ENCODE results near the gene CSNK1G1.

Gene CSNK1G1

DNA sequence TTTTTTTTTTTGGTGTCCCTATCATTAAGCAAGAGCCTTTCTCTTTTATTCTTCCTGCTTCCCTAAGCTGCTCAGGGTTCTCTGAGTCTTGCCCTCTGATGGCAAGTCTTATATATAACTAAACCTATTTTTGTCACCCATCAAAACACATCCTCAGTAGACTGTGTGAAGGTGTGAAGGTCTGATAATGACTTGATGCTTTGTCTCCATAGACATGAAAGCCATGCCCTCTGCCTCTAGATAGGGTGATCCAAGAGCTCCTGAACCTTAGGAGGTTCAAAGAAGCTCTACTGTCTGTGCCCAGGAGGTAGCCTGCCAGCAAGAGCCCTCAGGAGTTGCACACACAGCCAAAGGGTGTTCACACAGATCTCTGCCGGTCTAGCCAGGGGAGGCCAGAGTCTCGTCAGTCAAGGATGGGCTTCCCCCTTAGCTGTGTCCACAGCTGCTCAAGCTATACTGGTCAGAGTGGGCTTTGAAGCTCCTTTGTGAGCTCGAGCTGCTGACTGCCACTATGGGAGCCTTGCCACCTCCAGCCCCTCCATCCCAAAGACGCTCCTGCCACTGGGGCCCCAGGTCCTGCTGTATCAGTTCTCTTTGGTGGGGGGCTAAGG, 217.5 kb downstream of the CSNK1G1 start:
- Histone ChIP-seq H3K4me1 (ENCODE audit: control insufficient read depth in 1 of 2, insufficient read depth in 2 of 2, low read length in 2 of 2) (no peaks in the 10 kb centered on the region), H3K36me3 (ENCODE audit: control insufficient read depth in 1 of 2, insufficient read depth in 2 of 2, low read length in 2 of 2) (peaks cover 52 to 75% of the 10 kb centered on the region in 2 donors), H3K9me3 (ENCODE audit: control insufficient read depth in 1 of 2, low read length in 2 of 2) (no peaks in the 10 kb centered on the region), H3K27me3 (ENCODE audit: control insufficient read depth in 1 of 2, insufficient read depth in 2 of 2, low read length in 2 of 2) (no peaks in the 10 kb centered on the region), H3K9ac (ENCODE audit: low read depth in 1 of 2, low read length in 2 of 2) (no peak overlapping the region), H3K4me3 (ENCODE audit: low read depth in 1 of 2, low read length in 2 of 2) (no peak overlapping the region), H3K27ac (ENCODE audit: low read depth, low read length) (no peak overlapping the region)

DNA sequence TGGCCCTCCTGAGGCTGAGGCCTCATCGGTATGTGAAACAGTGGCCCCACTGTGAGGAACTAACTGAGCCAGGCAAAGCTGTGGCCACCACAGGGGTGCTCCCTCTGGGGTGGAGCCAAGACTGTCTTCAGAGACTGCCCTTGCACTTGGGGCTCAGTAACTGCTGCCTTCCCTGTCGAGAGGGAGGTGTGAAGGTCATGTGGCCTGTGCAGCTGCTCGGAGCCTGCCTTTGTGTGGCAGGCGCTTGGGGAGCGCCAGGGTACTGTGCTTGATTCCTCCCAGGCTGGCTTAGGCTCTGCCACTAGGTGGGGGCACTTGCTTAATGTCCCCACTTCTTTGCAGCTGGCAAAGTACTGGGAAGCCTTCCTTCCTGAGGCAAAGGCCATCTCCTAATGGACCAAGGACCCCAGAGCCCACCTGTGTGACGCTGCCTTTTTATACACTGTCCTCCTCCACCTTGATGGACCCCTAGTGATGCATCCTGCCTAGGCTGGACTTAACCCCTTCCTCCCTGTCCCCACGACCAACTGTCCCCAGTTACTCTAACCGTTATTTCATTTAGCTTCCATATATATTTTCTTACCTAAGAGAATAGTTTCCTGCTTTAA, 218.6 kb downstream of the CSNK1G1 start:
- H3K27me3 ChIP-seq (ENCODE audit: control insufficient read depth in 1 of 2, insufficient read depth in 2 of 2, low read length in 2 of 2) = no peaks in the 10 kb centered on the region
- H3K36me3 ChIP-seq (ENCODE audit: control insufficient read depth in 1 of 2, insufficient read depth in 2 of 2, low read length in 2 of 2) = peaks cover 51 to 74% of the 10 kb centered on the region in 2 donors
- no peak overlapping the region for H3K27ac ChIP-seq (ENCODE audit: low read depth, low read length)
- H3K4me3 ChIP-seq (ENCODE audit: low read depth in 1 of 2, low read length in 2 of 2) = no peak overlapping the region
- H3K9ac ChIP-seq (ENCODE audit: low read depth in 1 of 2, low read length in 2 of 2) = no peak overlapping the region
- no peaks in the 10 kb centered on the region for H3K9me3 ChIP-seq (ENCODE audit: control insufficient read depth in 1 of 2, low read length in 2 of 2)
- no peaks in the 10 kb centered on the region for H3K4me1 ChIP-seq (ENCODE audit: control insufficient read depth in 1 of 2, insufficient read depth in 2 of 2, low read length in 2 of 2)

DNA sequence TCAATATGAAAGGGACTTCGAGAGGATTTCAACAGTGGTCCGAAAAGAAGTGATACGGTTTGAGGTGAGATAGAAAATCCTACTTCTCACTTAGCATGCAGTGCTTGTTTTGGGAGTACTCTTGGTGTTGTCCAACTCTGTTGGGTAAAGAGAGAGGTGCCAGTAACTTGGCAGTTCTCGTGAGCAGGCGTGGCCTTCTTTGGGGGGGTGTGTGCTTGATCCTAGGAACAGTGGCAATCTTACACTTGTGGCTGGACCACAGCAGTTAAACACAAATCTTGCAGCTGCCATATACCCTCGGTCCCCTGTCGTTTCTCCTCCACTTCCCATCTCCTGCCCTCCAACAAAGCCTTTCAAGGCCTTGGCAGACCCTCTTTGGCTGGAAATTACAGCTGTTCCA, 219.6 kb downstream of the CSNK1G1 start:
- peaks cover 57 to 75% of the 10 kb centered on the region in 2 donors for H3K36me3 ChIP-seq (ENCODE audit: control insufficient read depth in 1 of 2, insufficient read depth in 2 of 2, low read length in 2 of 2)
- no peak overlapping the region for H3K27ac ChIP-seq (ENCODE audit: low read depth, low read length)
- no peaks in the 10 kb centered on the region for H3K9me3 ChIP-seq (ENCODE audit: control insufficient read depth in 1 of 2, low read length in 2 of 2)
- no peaks in the 10 kb centered on the region for H3K27me3 ChIP-seq (ENCODE audit: control insufficient read depth in 1 of 2, insufficient read depth in 2 of 2, low read length in 2 of 2)
- no peaks in the 10 kb centered on the region for H3K4me1 ChIP-seq (ENCODE audit: control insufficient read depth in 1 of 2, insufficient read depth in 2 of 2, low read length in 2 of 2)
- no peak overlapping the region for H3K9ac ChIP-seq (ENCODE audit: low read depth in 1 of 2, low read length in 2 of 2)
- H3K4me3 ChIP-seq (ENCODE audit: low read depth in 1 of 2, low read length in 2 of 2) = no peak overlapping the region

DNA sequence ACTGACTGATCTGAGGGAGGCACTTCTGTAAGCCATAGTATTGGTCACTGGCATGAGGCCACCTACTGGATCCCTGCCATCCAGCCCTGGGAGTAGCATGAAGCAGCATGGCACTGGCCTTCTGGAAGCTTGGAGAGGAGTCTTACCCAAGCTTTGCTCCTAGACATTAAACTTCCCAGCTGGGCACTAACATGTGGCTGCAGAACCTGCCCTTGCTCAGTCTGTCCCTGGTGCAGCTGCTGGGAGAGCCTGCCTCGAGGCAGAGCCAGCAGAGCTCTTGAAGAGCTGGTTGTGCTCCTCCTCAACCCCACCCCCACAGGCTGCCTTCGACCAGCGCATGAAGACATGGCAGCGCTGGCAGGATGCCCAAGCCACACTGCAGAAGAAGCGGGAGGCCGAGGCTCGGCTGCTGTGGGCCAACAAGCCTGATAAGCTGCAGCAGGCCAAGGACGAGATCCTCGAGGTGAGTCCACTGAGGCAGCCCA, 221.6 kb downstream of the CSNK1G1 start:
- H3K4me1 ChIP-seq (ENCODE audit: control insufficient read depth in 1 of 2, insufficient read depth in 2 of 2, low read length in 2 of 2) = no peaks in the 10 kb centered on the region
- H3K36me3 ChIP-seq (ENCODE audit: control insufficient read depth in 1 of 2, insufficient read depth in 2 of 2, low read length in 2 of 2) = peaks cover 69 to 88% of the 10 kb centered on the region in 2 donors
- no peak overlapping the region for H3K27ac ChIP-seq (ENCODE audit: low read depth, low read length)
- H3K27me3 ChIP-seq (ENCODE audit: control insufficient read depth in 1 of 2, insufficient read depth in 2 of 2, low read length in 2 of 2) = no peaks in the 10 kb centered on the region
- no peaks in the 10 kb centered on the region for H3K9me3 ChIP-seq (ENCODE audit: control insufficient read depth in 1 of 2, low read length in 2 of 2)
- H3K9ac ChIP-seq (ENCODE audit: low read depth in 1 of 2, low read length in 2 of 2) = no peak overlapping the region
- no peak overlapping the region for H3K4me3 ChIP-seq (ENCODE audit: low read depth in 1 of 2, low read length in 2 of 2)

DNA sequence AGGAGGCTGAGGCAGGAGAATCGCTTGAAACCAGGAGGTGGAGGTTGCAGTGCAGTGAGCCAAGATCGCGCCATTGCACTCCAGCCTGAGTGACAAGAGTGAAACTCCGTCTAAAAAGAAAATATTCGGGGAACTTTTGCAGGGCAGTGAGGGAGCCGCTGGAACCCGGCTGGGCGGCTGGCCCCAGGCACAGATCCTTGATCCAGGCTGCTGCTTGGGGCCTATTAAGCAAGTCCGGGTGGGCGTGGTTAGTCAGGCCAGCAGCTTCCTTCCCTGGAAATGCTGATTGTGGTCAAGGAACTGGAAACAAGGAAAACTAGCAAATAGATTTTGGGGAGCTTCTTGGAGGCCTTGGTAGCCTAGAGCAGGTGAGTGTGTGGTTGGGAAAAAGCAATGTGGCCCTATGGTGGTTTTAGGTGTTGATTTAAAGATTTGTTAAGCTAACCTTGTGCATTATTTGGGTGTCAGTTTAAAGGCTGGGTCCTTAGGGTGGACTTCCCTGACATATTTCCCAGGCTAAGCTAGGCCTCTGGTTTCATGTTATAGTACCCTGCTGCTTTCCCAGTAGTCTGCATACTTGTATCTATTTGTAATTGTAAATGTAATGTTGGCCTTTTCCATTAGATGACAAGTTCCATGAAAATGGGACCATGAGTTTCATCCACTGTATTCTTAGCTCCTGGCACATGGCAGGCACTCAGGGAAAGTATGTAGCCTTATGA, 222.2 kb downstream of the CSNK1G1 start:
- Histone ChIP-seq H3K4me3 (ENCODE audit: low read depth in 1 of 2, low read length in 2 of 2) (no peak overlapping the region), H3K36me3 (ENCODE audit: control insufficient read depth in 1 of 2, insufficient read depth in 2 of 2, low read length in 2 of 2) (peaks cover 72 to 90% of the 10 kb centered on the region in 2 donors), H3K9ac (ENCODE audit: low read depth in 1 of 2, low read length in 2 of 2) (no peak overlapping the region), H3K4me1 (ENCODE audit: control insufficient read depth in 1 of 2, insufficient read depth in 2 of 2, low read length in 2 of 2) (no peaks in the 10 kb centered on the region), H3K9me3 (ENCODE audit: control insufficient read depth in 1 of 2, low read length in 2 of 2) (no peaks in the 10 kb centered on the region), H3K27me3 (ENCODE audit: control insufficient read depth in 1 of 2, insufficient read depth in 2 of 2, low read length in 2 of 2) (no peaks in the 10 kb centered on the region), H3K27ac (ENCODE audit: low read depth, low read length) (no peak overlapping the region)

GRCh38 chr15:64132217-64132616, 223.8 kb downstream of the CSNK1G1 start:
- Histone ChIP-seq H3K27me3 (ENCODE audit: control insufficient read depth in 1 of 2, insufficient read depth in 2 of 2, low read length in 2 of 2) (no peaks in the 10 kb centered on the region), H3K9me3 (ENCODE audit: control insufficient read depth in 1 of 2, low read length in 2 of 2) (no peaks in the 10 kb centered on the region), H3K27ac (ENCODE audit: low read depth, low read length) (no peak overlapping the region), H3K4me1 (ENCODE audit: control insufficient read depth in 1 of 2, insufficient read depth in 2 of 2, low read length in 2 of 2) (no peaks in the 10 kb centered on the region), H3K9ac (ENCODE audit: low read depth in 1 of 2, low read length in 2 of 2) (no peak overlapping the region), H3K4me3 (ENCODE audit: low read depth in 1 of 2, low read length in 2 of 2) (no peak overlapping the region), H3K36me3 (ENCODE audit: control insufficient read depth in 1 of 2, insufficient read depth in 2 of 2, low read length in 2 of 2) (peaks cover 75 to 90% of the 10 kb centered on the region in 2 donors)

- no peak overlapping the region for H3K4me3 ChIP-seq (ENCODE audit: low read depth in 1 of 2, low read length in 2 of 2)
- no peak overlapping the region for H3K9ac ChIP-seq (ENCODE audit: low read depth in 1 of 2, low read length in 2 of 2)
- H3K4me1 ChIP-seq (ENCODE audit: control insufficient read depth in 1 of 2, insufficient read depth in 2 of 2, low read length in 2 of 2) = no peaks in the 10 kb centered on the region
- peaks cover 71 to 89% of the 10 kb centered on the region in 2 donors for H3K36me3 ChIP-seq (ENCODE audit: control insufficient read depth in 1 of 2, insufficient read depth in 2 of 2, low read length in 2 of 2)
- no peak overlapping the region for H3K27ac ChIP-seq (ENCODE audit: low read depth, low read length)
- H3K27me3 ChIP-seq (ENCODE audit: control insufficient read depth in 1 of 2, insufficient read depth in 2 of 2, low read length in 2 of 2) = no peaks in the 10 kb centered on the region
- no peaks in the 10 kb centered on the region for H3K9me3 ChIP-seq (ENCODE audit: control insufficient read depth in 1 of 2, low read length in 2 of 2)
Measured at GRCh38 chr15:64131547-64131946, 224.4 kb downstream of the CSNK1G1 start.

GRCh38 chr15:64130159-64130558, 225.8 kb downstream of the CSNK1G1 start:
- Histone ChIP-seq H3K4me1 (ENCODE audit: control insufficient read depth in 1 of 2, insufficient read depth in 2 of 2, low read length in 2 of 2) (no peaks in the 10 kb centered on the region), H3K4me3 (ENCODE audit: low read depth in 1 of 2, low read length in 2 of 2) (no peak overlapping the region), H3K36me3 (ENCODE audit: control insufficient read depth in 1 of 2, insufficient read depth in 2 of 2, low read length in 2 of 2) (peaks cover 68 to 85% of the 10 kb centered on the region in 2 donors), H3K27me3 (ENCODE audit: control insufficient read depth in 1 of 2, insufficient read depth in 2 of 2, low read length in 2 of 2) (no peaks in the 10 kb centered on the region), H3K27ac (ENCODE audit: low read depth, low read length) (no peak overlapping the region), H3K9ac (ENCODE audit: low read depth in 1 of 2, low read length in 2 of 2) (no peak overlapping the region), H3K9me3 (ENCODE audit: control insufficient read depth in 1 of 2, low read length in 2 of 2) (no peaks in the 10 kb centered on the region)

DNA sequence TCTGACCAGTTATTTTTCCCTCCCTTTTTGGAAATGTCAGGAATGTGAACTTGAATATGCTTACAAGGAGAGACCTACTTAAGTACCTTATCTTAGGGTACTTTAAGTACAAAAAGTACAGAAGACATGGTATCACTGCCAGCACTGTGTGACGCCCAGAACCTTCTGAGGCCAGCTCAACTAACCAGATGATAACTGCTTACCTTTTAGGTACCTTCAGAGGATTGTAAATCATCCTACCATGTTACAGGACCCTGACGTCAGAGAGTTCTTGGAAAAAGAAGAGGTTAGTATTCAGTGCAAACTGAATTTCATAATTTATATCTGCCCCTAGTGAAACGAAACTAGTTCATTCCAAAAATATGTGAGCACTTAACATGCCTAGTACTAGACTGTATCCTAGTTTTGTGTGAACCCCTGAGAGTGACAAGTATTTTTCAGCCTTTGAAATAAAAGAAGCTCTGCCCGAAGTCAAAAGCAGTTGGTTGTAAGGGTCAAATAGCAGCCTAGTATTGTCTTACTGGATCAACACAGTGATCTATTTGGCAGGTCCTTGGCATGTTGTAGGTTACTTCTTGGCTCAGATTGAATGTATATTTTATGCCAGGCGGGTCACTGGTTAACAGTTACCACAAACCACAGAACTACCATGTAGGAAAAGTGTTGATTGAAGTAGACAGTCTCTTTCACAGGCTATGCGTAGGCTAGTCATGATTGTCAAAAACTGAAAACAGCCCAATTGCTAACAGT, 228.3 kb downstream of the CSNK1G1 start:
- no peak overlapping the region for H3K4me3 ChIP-seq (ENCODE audit: low read depth in 1 of 2, low read length in 2 of 2)
- H3K4me1 ChIP-seq (ENCODE audit: control insufficient read depth in 1 of 2, insufficient read depth in 2 of 2, low read length in 2 of 2) = no peaks in the 10 kb centered on the region
- H3K9ac ChIP-seq (ENCODE audit: low read depth in 1 of 2, low read length in 2 of 2) = no peak overlapping the region
- no peaks in the 10 kb centered on the region for H3K9me3 ChIP-seq (ENCODE audit: control insufficient read depth in 1 of 2, low read length in 2 of 2)
- H3K27me3 ChIP-seq (ENCODE audit: control insufficient read depth in 1 of 2, insufficient read depth in 2 of 2, low read length in 2 of 2) = no peaks in the 10 kb centered on the region
- H3K36me3 ChIP-seq (ENCODE audit: control insufficient read depth in 1 of 2, insufficient read depth in 2 of 2, low read length in 2 of 2) = peaks cover 66 to 82% of the 10 kb centered on the region in 2 donors
- no peak overlapping the region for H3K27ac ChIP-seq (ENCODE audit: low read depth, low read length)

DNA sequence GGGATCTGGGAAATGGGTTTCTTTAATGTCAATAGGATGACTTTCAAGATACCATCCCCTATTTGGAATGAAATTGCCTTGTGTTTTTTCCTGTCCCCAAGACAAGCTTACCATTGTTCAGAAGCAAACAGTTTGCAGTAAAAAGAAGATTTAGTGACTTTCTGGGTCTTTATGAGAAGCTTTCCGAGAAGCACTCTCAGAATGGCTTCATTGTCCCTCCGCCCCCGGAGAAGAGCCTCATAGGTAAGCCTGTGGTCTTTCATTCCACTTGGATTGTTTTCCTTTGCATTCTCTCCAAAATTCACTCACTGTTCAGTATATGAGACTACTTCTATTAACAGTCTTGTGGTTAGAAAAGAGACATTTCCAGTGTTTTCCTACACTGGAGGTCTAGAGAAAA, 230.0 kb downstream of the CSNK1G1 start:
- H3K9ac ChIP-seq (ENCODE audit: low read depth in 1 of 2, low read length in 2 of 2) = no peak overlapping the region
- H3K4me1 ChIP-seq (ENCODE audit: control insufficient read depth in 1 of 2, insufficient read depth in 2 of 2, low read length in 2 of 2) = no peaks in the 10 kb centered on the region
- no peak overlapping the region for H3K4me3 ChIP-seq (ENCODE audit: low read depth in 1 of 2, low read length in 2 of 2)
- peaks cover 59 to 79% of the 10 kb centered on the region in 2 donors for H3K36me3 ChIP-seq (ENCODE audit: control insufficient read depth in 1 of 2, insufficient read depth in 2 of 2, low read length in 2 of 2)
- no peaks in the 10 kb centered on the region for H3K9me3 ChIP-seq (ENCODE audit: control insufficient read depth in 1 of 2, low read length in 2 of 2)
- no peaks in the 10 kb centered on the region for H3K27me3 ChIP-seq (ENCODE audit: control insufficient read depth in 1 of 2, insufficient read depth in 2 of 2, low read length in 2 of 2)
- H3K27ac ChIP-seq (ENCODE audit: low read depth, low read length) = no peak overlapping the region
